ENCODE measurements around the gene UNC13B.
"Not testable (repeated sequence)": the region's sequence is repeated elsewhere in the genome, so short reads cannot be mapped to it uniquely, and the experiment has no call there.

The UNC13B gene

DNA sequence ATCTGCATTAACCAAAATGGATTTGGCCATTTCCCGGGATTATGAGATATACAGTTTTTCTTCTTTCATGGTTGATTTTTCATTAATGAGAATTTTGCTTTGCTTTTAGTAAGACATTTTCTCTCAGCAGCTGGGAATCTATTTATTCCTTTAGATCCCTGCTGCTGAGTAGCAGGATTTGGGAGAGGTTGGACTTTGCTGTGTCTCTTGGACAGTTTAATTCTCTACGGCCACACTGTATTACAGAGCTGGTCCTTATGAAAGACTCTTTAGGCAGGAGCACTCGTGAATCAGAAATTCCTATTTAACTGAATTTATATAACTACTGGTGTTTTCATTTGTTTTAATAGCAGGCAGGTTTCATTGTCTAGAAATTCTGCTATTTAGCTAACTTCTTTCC, 1.6 kb downstream of the UNC13B start:
- DNase-seq (ENCODE audit: low spot score): no peak

GRCh38 chr9:35164711-35165110, 2.9 kb downstream of the UNC13B start:
- no peak for DNase-seq (ENCODE audit: low spot score)

DNA sequence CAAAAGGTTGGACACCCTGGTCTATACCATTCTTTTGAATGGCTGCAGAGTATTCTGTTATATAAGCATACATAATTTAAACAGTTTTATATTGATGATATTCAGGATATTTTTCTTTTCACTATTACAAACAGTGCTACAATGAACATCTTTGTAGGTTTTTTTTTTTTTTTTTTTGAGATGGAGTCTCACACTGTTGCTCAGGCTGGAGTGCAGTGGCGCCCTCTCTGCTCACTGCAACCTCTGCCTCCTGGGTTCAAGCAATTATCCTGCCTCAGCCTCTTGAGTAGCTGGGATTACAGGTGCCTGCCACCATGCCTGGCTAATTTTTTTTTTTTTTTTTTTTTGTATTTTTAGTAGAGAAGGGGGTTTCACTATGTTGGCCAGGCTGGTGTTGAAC, 5.6 kb downstream of the UNC13B start:
- not testable (repeated sequence) for DNase-seq (ENCODE audit: low spot score)

GRCh38 chr9:35168963-35169362, 7.2 kb downstream of the UNC13B start:
- no peak for DNase-seq (ENCODE audit: low spot score)

DNA sequence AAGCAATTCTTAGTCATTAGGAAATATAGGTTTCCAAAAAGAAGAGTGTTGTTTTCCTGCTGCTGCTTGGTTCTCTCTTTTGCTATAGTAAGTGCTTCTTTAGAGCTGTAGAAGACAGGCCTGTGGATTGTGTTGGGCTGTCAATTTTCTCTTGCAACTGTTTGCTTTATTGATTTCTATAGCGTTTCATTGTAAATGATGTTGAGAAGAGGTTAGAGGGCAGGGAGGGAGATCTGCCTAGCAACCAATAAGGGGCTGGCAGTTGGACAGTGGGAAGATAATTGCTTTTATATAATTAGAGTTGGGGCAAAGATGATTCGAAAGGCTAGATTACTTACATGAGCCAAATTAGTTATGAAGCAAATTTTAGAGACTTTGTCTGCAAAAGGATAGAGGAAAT, 11.1 kb downstream of the UNC13B start:
- DNase-seq (ENCODE audit: low spot score): no peak

GRCh38 chr9:35177520-35177919, 15.7 kb downstream of the UNC13B start:
- no peak for DNase-seq (ENCODE audit: low spot score)

DNA sequence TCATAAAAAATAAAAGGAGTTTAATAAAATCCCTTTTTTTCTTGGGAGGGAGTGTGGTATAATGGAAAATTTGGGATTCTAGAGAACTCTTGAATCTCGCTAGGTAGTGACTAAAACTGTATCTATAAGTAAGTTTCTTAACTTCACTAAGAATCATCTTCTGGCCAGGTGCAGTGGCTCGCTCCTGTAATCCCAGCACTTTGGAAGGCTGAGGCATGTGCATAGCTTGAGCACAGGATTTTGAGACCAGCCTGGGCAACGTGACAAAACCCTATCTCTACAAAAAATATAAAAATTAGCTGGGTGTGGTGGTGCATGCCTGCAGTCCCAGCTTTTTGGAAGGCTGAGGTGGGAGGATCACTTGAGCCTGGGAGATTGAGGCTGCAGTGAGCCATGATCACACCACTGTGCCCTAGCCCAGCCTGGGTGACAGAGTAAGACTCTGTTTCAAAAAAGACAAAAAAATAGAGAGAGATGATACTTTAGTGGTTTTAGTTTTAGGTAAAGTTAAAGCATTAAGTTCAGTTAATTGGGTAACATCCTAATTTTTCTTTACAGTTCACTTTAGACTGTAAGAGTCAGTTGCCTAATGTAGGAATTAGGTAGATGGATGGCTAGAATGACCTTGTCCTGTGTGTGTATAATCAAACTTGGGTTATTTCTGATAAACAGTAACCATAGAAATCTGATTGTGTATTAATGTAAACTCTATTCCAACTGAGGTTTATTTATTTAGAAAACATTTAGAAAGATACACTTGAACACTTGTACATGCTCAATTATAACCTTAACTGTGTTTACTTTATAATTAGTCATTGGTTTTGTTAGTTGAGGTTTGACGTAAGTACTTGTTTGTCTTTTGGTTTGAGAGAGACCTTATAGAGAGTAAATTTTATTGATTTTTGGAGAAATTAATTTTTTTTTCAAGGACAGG, 17.8 kb downstream of the UNC13B start:
- DNase-seq (ENCODE audit: low spot score): no peak

GRCh38 chr9:35180801-35181200, 19.0 kb downstream of the UNC13B start:
- no peak for DNase-seq (ENCODE audit: low spot score)

GRCh38 chr9:35182401-35182800, 20.6 kb downstream of the UNC13B start:
- not testable (repeated sequence) for DNase-seq (ENCODE audit: low spot score)

DNA sequence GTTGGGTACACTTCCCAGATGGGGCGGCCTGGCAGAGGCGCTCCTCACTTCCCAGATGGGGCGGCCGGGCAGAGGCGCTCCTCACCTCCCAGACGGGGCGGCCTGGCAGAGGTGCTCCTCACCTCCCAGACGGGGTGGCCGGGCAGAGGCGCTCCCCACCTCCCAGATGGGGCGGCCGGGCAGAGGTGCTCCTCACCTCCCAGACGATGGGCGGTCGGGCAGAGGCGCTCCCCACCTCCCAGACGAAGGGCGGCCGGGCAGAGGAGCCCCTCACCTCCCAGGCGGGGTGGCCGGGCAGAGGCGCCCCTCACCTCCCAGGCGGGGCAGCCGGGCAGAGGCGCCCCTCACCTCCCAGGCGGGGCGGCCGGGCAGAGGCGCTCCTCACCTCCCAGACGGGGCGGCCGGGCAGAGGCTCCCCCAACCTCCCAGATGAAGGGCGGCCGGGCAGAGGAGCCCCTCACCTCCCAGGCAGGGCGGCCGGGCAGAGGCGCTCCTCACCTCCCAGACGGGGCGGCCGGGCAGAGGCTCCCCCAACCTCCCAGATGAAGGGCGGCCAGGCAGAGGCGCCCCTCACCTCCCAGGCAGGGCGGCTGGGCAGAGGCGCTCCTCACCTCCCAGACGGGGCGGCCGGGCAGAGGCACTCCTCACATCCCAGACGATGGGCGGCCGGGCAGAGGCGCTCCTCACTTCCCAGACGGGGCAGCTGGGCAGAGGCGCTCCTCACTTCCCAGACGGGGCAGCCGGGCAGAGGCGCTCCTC, 21.4 kb downstream of the UNC13B start:
- DNase-seq (ENCODE audit: low spot score): not testable (repeated sequence)

GRCh38 chr9:35183755-35184480, 22.1 kb downstream of the UNC13B start:
- DNase-seq (ENCODE audit: low spot score): not testable (repeated sequence)

DNA sequence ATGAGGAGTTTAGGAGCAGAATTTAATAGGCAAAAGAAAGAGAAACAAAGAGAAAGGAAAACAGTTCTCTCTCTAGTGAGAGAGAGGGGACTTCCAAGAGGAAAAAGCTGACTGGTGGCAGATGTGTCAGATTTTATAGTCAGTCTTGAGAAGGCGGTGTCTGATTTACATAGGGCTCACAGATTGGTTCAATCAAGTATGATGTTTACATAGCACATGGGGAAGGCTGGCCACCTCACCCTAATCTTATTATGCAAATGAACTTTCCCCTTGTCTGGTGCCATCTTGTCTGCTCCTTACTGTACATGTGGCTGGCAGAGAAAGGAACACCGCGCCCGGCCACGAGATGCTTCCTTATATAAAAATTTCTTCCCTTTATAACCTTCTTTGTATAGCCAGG, 24.7 kb downstream of the UNC13B start:
- no peak for DNase-seq (ENCODE audit: low spot score)

GRCh38 chr9:35190203-35190602, 28.4 kb downstream of the UNC13B start:
- DNase-seq (ENCODE audit: low spot score): no peak

GRCh38 chr9:35191105-35191504, 29.3 kb downstream of the UNC13B start:
- no peak for DNase-seq (ENCODE audit: low spot score)

DNA sequence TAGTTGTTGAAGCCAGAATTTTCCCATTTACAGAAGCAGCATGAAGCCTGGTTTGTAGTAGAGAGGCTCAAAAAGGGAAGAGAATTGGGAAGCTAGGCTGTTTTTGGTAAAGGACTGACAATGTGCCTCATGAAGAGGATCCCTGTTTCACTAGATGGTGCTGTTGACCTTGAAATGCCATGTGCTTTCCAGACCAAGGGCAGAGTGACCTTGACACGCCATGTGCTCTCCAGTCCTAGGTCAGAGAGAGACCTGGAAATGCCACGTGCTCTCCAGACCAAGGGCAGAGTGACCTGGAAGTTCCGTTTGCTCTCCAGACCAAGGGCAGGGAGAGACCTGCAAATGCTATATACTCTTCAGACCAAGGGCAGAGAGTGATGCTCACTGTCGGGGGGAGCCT, 32.0 kb downstream of the UNC13B start:
- DNase-seq (ENCODE audit: low spot score): no peak

- no peak for DNase-seq (ENCODE audit: low spot score)
Observed at GRCh38 chr9:35195683-35196082, 33.9 kb downstream of the UNC13B start.

- no peak for DNase-seq (ENCODE audit: low spot score)
Observed at GRCh38 chr9:35198191-35198590, 36.4 kb downstream of the UNC13B start.

GRCh38 chr9:35203528-35203927, 41.7 kb downstream of the UNC13B start:
- no peak for DNase-seq (ENCODE audit: low spot score)

GRCh38 chr9:35205340-35205739, 43.5 kb downstream of the UNC13B start:
- DNase-seq (ENCODE audit: low spot score): no peak

DNA sequence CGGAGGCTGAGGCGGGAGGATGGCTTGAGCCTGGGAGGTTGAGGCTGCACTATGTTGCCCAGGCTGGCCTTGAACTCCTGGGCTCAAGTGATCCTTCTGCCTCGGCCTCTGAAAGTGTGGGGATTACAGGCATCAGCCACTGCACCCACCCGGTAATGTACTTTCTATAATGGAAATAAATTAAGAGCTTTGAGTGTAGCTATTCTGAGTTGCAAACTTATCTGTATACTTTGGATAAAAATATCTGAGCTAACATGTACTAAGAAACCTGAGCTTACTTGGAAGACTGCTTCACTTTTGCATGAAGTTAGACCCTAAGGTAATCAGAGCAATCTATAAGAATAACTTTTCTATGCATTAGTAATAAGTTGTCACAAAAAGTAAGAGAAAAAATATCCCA, 50.0 kb downstream of the UNC13B start:
- DNase-seq (ENCODE audit: low spot score): no peak

GRCh38 chr9:35220659-35221338, 59.0 kb downstream of the UNC13B start:
- no peak for DNase-seq (ENCODE audit: low spot score)

- no peak for DNase-seq (ENCODE audit: low spot score)
Observed at GRCh38 chr9:35225677-35226076, 63.9 kb downstream of the UNC13B start.

Data from germinal center (tissue), 1 donor.